Fibroblast of mammary gland (primary cell): Measurements from ENCODE around the gene MAP7D3.
A peak's percentile ranks its signal among the peaks of the same experiment; 100 is the strongest.

Source experiments
- DNase-seq: peaks from one replicate; pipeline ENCODE4 v3.0.0-alpha.2; 2010; ENCODE audit warnings: low read depth
- H3K4me3 ChIP-seq: 2 replicates; pipeline ENCODE4 v1.5.1; 2011; ENCODE audit warnings: low read depth, mild to moderate bottlenecking, low read length, moderate library complexity; ENCODE audit not compliant: control insufficient read depth
- CTCF ChIP-seq: conservative IDR thresholded peaks from 2 replicates; pipeline ENCODE4 v1.5.1; 2011; ENCODE audit warnings: low read depth, low read length, inconsistent platforms; ENCODE audit not compliant: control insufficient read depth, insufficient read depth

MAP7D3 gene

GRCh38 chrX:136262243-136262642, 11.0 kb upstream of the MAP7D3 start:
- no peak overlapping the region for H3K4me3 ChIP-seq
- no peak for DNase-seq
- no peak for TF ChIP-seq CTCF

GRCh38 chrX:136261321-136261720, 10.1 kb upstream of the MAP7D3 start:
- TF ChIP-seq CTCF = no peak
- no peak overlapping the region for H3K4me3 ChIP-seq
- no peak for DNase-seq

GRCh38 chrX:136260776-136261175, 9.6 kb upstream of the MAP7D3 start:
- TF ChIP-seq CTCF = no peak
- no peak overlapping the region for H3K4me3 ChIP-seq
- DNase-seq = peak; percentile 84

GRCh38 chrX:136259543-136259942, 8.3 kb upstream of the MAP7D3 start:
- peak; percentile 59 for DNase-seq
- no peak overlapping the region for H3K4me3 ChIP-seq
- no peak for TF ChIP-seq CTCF

GRCh38 chrX:136258951-136259350, 7.8 kb upstream of the MAP7D3 start:
- H3K4me3 ChIP-seq = no peak overlapping the region
- no peak for DNase-seq
- TF ChIP-seq CTCF = no peak

GRCh38 chrX:136256026-136256425, 4.8 kb upstream of the MAP7D3 start:
- peak; percentile 28 for DNase-seq
- H3K4me3 ChIP-seq = no peak overlapping the region
- no peak for TF ChIP-seq CTCF

- TF ChIP-seq CTCF = no peak
- H3K4me3 ChIP-seq = no peak overlapping the region
- no peak for DNase-seq
Observed at GRCh38 chrX:136255541-136255940, 4.3 kb upstream of the MAP7D3 start.
